B cell (primary cell): ENCODE measurements around the gene PSMA1. TPM values are rescaled to one million over a fixed set of nuclear protein-coding genes. Genes with fewer than 3 reads are reported as not detected.

Source experiments
- ATAC-seq: fragments of 200-7000 bp; cut with Tn5 transposase; one replicate; pipeline ENCODE4 v1.10.0; 2021; ENCODE audit warnings: low read depth, mild to moderate bottlenecking, moderate number of reproducible peaks, moderate library complexity
- CTCF ChIA-PET: fragments of 350-600 bp; sonication (Branson Sonifier 250); formaldehyde crosslinking; loops from one replicate; lab custom pipeline; 2021; ENCODE audit warnings: antibody characterized with exemption, inconsistent platforms; lab: Charles Lee
- POLR2A ChIA-PET: fragments of 350-600 bp; sonication (Branson Sonifier 250); formaldehyde crosslinking; loops from one replicate; lab custom pipeline; 2021; ENCODE audit warnings: antibody characterized with exemption; lab: Charles Lee
- DNase-seq: peaks from one replicate; pipeline ENCODE4 v3.0.0; 2013
- H2AFZ ChIP-seq: 2 replicates; pipeline ENCODE4 v1.6.1; 2012; ENCODE audit warnings: mild to moderate bottlenecking, low read depth, low read length; ENCODE audit not compliant: insufficient read depth, poor library complexity, severe bottlenecking
- H3K27ac ChIP-seq, 2 donors: 1 replicate in 1 of 2; 2 replicates in 1 of 2; pipeline ENCODE4 v1.5.1; 2012 to 2013; ENCODE audit warnings: low read length in 2 of 2, mild to moderate bottlenecking in 2 of 2, moderate library complexity in 1 of 2
- H3K27me3 ChIP-seq, 4 experiments: fragments of 200-600 bp in 1 of 4; sonication (generic) in 1 of 4; replicated peaks in 1 of 4; 1 replicate in 2 of 4; 2 replicates in 2 of 4; pipeline versions ENCODE4 v1.6.1 to v1.7.0; 2013 to 2016; ENCODE audit warnings: low read length in 3 of 4, mild to moderate bottlenecking in 2 of 4, mixed read lengths in 1 of 4, moderate library complexity in 1 of 4; ENCODE audit not compliant: insufficient read depth in 4 of 4, control insufficient read depth in 3 of 4; ENCODE audit errors: control extremely low read depth in 1 of 4
- H3K36me3 ChIP-seq, 2 experiments: replicated peaks in 1 of 2; 1 replicate in 1 of 2; 2 replicates in 1 of 2; pipeline versions ENCODE4 v1.6.1 to v1.7.1; 2013; ENCODE audit warnings: low read length in 1 of 2; ENCODE audit not compliant: insufficient read depth in 2 of 2, control insufficient read depth in 1 of 2; ENCODE audit errors: control extremely low read depth in 1 of 2, extremely low read depth in 1 of 2
- H3K4me1 ChIP-seq, 2 donors: fragments of 200-600 bp in 1 of 2; sonication (generic) in 1 of 2; 1 replicate in 1 of 2; 2 replicates in 1 of 2; pipeline versions ENCODE4 v1.5.1 to v1.6.1; 2013 to 2017; ENCODE audit warnings: low read length in 2 of 2; ENCODE audit not compliant: control insufficient read depth in 2 of 2, insufficient read depth in 2 of 2
- H3K4me2 ChIP-seq: replicated peaks from 2 replicates; pipeline ENCODE3; 2012; ENCODE audit warnings: mild to moderate bottlenecking, low read depth, low read length; ENCODE audit not compliant: poor library complexity, severe bottlenecking
- H3K4me3 ChIP-seq, 5 experiments: fragments of 200-600 bp in 1 of 5; sonication (generic) in 1 of 5; 1 replicate in 3 of 5; 2 replicates in 2 of 5; pipeline versions ENCODE4 v1.5.1 to v1.7.0; 2011 to 2016; ENCODE audit warnings: low read length in 4 of 5, mild to moderate bottlenecking in 4 of 5, low read depth in 2 of 5, control low read depth in 1 of 5, moderate library complexity in 1 of 5; ENCODE audit not compliant: insufficient read depth in 1 of 5; ENCODE audit errors: control extremely low read depth in 1 of 5, extremely low read depth in 1 of 5
- H3K79me2 ChIP-seq: fragments of 200-600 bp; sonication (generic); one replicate; pipeline ENCODE4 v1.6.0; 2016; ENCODE audit warnings: low read length; ENCODE audit not compliant: control insufficient read depth, insufficient read depth
- H3K9ac ChIP-seq: fragments of 200-600 bp; sonication (generic); 2 replicates; pipeline ENCODE4 v1.6.1; 2017; ENCODE audit warnings: mild to moderate bottlenecking, low read length, moderate library complexity
- H3K9me3 ChIP-seq, 3 donors: one replicate each; pipeline versions ENCODE4 v1.6.1 to v1.7.1; 2013; ENCODE audit warnings: low read length in 2 of 3; ENCODE audit not compliant: control insufficient read depth in 2 of 3, insufficient read depth in 1 of 3; ENCODE audit errors: control extremely low read depth in 1 of 3
- H4K20me1 ChIP-seq: 2 replicates; pipeline ENCODE4 v1.6.0; 2012; ENCODE audit warnings: mild to moderate bottlenecking, low read length; ENCODE audit not compliant: insufficient read depth, control insufficient read depth, poor library complexity, severe bottlenecking
- H3K27ac Mint-ChIP-seq: one replicate; pipeline ENCODE4 v1.8.0; 2021; ENCODE audit warnings: mixed read lengths
- H3K27me3 Mint-ChIP-seq: one replicate; pipeline ENCODE4 v1.8.0; 2021; ENCODE audit warnings: mixed read lengths
- H3K4me1 Mint-ChIP-seq: one replicate; pipeline ENCODE4 v1.8.0; 2021; ENCODE audit warnings: mixed read lengths
- H3K4me3 Mint-ChIP-seq: one replicate; pipeline ENCODE4 v1.8.0; 2021; ENCODE audit warnings: mixed read lengths
- H3K9me3 Mint-ChIP-seq: one replicate; pipeline ENCODE4 v1.8.0; 2022; ENCODE audit warnings: mixed read lengths; ENCODE audit not compliant: insufficient read depth
- EZH2 ChIP-seq: IDR thresholded peaks from 2 replicates; pipeline ENCODE4 v1.6.1; 2012; ENCODE audit warnings: borderline replicate concordance, low read depth, mild to moderate bottlenecking, moderate library complexity, low read length; ENCODE audit not compliant: insufficient read depth, poor library complexity, severe bottlenecking
- WGBS: methylation state at CpG from one replicate; pipeline ENCODE4 v1.1.5; 2013; ENCODE audit warnings: missing lambda C conversion rate; ENCODE audit not compliant: insufficient coverage; 5-methylcytosine and 5-hydroxymethylcytosine counted together
- intact Hi-C: fragments of 100-400 bp; cut with micrococcal nuclease; formaldehyde crosslinking; loops from one replicate; pipeline ENCODE4 v1.10.0; 2022
- polyA plus RNA-seq: library from polyadenylated mRNA; depleted of rRNA; stranded (reverse); fragments of >200 nt; gene quantifications from 2 replicates; pipeline ENCODE4 v1.2.3, GENCODE V29; 2012
- small RNA-seq: library from RNA; depleted of rRNA; stranded (forward); fragments of <200 nt; gene quantifications from one replicate; pipeline ENCODE3, GENCODE V24; 2012; ENCODE audit warnings: low replicate concordance, low read depth; ENCODE audit not compliant: insufficient read length
- total RNA-seq, 2 donors: library from RNA; stranded (reverse); fragments of 120-200 nt in 1 of 2; gene quantifications; 1 replicate in 1 of 2; 2 replicates in 1 of 2; pipeline versions ENCODE4 v1.2.3 to v1.2.4, GENCODE V29; 2013 to 2022
- TF ChIP-seq, protein P1 (sequence below): fragments of 200-600 bp; IDR thresholded peaks from one replicate; pipeline ENCODE4 v1.8.0; 2022; ENCODE audit warnings: antibody characterized with exemption, mild to moderate bottlenecking

The PSMA1 gene
- total and polyA plus RNA-seq, 2 donors (not counting 1 experiment from before 2014, with no cell fraction given) = 91.4 to 123 TPM

DNA sequence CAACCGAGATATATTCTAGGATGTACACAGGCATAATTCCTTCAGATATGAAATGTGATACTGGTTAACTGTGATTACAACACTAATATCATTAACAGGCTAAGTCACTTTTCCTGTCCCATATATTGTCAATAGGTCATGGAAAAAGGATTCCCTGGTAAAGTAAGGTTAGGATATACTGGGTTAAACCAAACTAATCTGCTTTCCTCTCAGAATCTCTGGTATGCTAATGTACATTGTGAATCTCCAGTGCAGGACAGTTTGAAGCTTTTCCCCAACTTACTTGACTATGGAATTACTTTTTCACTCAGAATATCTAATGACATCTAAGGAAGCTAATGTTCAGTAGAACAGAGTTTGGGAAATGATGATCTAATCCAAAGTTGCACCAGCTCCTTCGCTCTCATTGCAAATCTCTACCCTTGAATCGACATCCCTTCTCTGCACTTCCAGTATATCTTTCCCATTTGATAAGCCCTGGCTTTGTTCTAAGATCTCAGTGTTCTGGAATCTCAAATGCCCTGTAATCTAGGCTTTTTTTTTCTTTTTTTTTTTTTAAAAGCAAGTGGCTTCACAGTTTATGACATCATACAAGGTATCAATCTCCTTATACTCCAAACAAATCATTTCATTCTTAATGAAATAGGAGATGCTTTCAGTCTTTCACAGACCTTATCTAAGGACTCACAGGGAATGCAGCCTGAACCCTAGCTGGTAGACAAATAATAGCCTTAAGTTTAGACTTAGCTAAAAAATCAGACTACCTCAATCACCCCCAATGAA lies 64.3 kb downstream of the PSMA1 start:
- H3K4me2 ChIP-seq = no peak overlapping the region
- ChIA-PET POLR2A (interaction anchor here (0.6 to 0.9 kb wide), 2 partner anchors 109 to 153 kb away, joined by 3 to 5 read pairs; no protein-coding TSS in a partner anchor), CTCF (interaction anchor here (0.6 to 8.4 kb wide), 68 partner anchors 9 to 862 kb away, joined by 3 to 474 read pairs (median 5); partner anchors contain the start of gene PSMA1)
- H3K27ac ChIP-seq = no peak overlapping the region
- no peaks in the 10 kb centered on the region for H3K27me3 ChIP-seq
- peaks cover 4% of the 10 kb centered on the region for H3K79me2 ChIP-seq
- H3K9me3 ChIP-seq = no peaks in the 10 kb centered on the region
- Mint-ChIP-seq H3K4me1 (peaks cover 20% of the 10 kb centered on the region), H3K27ac (no peak overlapping the region), H3K27me3 (no peaks in the 10 kb centered on the region), H3K9me3 (no peaks in the 10 kb centered on the region), H3K4me3 (no peak overlapping the region)
- H2AFZ ChIP-seq = no peak overlapping the region
- no peaks in the 10 kb centered on the region for H4K20me1 ChIP-seq
- 100% methylated on average over 2 of the region's 3 CpGs for WGBS
- intact Hi-C loops = loop anchor here (1.0 to 10.0 kb wide), 4 partner anchors 41 to 681 kb away; partner anchors contain the start of gene COPB1
- no peak overlapping the region for H3K4me3 ChIP-seq
- H3K9ac ChIP-seq = no peak overlapping the region
- ATAC-seq = no peak
- H3K36me3 ChIP-seq = peaks cover 0 to 41% of the 10 kb centered on the region in 2 experiments
- TF ChIP-seq EZH2 = no peak
- TF ChIP-seq, protein P1, sequence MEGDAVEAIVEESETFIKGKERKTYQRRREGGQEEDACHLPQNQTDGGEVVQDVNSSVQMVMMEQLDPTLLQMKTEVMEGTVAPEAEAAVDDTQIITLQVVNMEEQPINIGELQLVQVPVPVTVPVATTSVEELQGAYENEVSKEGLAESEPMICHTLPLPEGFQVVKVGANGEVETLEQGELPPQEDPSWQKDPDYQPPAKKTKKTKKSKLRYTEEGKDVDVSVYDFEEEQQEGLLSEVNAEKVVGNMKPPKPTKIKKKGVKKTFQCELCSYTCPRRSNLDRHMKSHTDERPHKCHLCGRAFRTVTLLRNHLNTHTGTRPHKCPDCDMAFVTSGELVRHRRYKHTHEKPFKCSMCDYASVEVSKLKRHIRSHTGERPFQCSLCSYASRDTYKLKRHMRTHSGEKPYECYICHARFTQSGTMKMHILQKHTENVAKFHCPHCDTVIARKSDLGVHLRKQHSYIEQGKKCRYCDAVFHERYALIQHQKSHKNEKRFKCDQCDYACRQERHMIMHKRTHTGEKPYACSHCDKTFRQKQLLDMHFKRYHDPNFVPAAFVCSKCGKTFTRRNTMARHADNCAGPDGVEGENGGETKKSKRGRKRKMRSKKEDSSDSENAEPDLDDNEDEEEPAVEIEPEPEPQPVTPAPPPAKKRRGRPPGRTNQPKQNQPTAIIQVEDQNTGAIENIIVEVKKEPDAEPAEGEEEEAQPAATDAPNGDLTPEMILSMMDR = no peak
- H3K4me1 ChIP-seq = peaks cover 9 to 15% of the 10 kb centered on the region in 2 donors
- peak; percentile 8 for DNase-seq

Small RNA genes within 50 kb of the gene (small RNA-seq; reads per million reads assigned to genes)
- gene RNU7-49P = not detected

Other genes with a start within 250 kb of the PSMA1 start
- gene RRAS2, start 161.2 kb downstream of the PSMA1 start, total RNA-seq = 72.4 and 80.1 TPM in 2 replicates
- 31.8 and 46.6 TPM in 2 replicates for gene RRAS2, start 161.2 kb downstream of the PSMA1 start, polyA plus RNA-seq
- 80.2 and 87.6 TPM in 2 replicates for gene COPB1, start 20.6 kb downstream of the PSMA1 start, total RNA-seq
- 32.0 and 40.1 TPM in 2 replicates for gene COPB1, start 20.6 kb downstream of the PSMA1 start, polyA plus RNA-seq
- 60.7 and 70.7 TPM in 2 replicates for gene PDE3B, start 123.4 kb upstream of the PSMA1 start, total RNA-seq
- gene PDE3B, start 123.4 kb upstream of the PSMA1 start, polyA plus RNA-seq = 1.0 and 1.1 TPM in 2 replicates